HG03520 (cell line): ENCODE data around the gene LCN1.
"Not testable (repeated sequence)": the region's sequence is repeated elsewhere in the genome, so short reads cannot be mapped to it uniquely, and the experiment has no call there.

Experiments
- ATAC-seq: cut with Tn5 transposase; IDR thresholded peaks from one replicate; pipeline ENCODE4 v1.9.1; 2021; ENCODE audit warnings: mild to moderate bottlenecking, moderate library complexity; ENCODE audit not compliant: unreplicated experiment

The LCN1 gene

DNA sequence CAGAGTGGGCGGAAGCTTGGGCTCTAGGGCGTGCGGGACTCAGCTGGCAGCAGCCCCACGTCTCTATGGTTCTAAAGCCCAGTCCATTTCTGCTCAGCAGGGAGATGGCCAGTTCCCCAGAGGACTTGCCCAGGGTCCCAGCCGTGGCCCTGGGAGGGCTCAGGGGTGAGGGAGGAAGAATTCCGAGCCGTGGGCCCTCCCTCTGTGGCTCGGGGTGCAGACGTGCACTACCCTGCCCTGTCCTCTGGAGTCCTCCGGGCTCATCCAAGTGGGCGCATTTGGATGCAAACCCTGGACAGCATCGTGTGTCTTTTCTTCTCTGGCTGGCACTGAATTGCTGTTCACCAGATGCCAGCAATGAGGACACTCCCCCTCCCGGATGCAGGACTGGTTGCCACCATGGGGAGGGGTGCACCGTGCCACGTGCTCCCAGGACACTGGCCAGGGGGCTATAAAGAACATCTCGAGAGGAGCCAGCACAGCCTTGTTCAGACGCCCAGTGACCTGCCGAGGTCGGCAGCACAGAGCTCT, 24.5 kb downstream of the LCN1 start, which contains the start of gene OBP2A:
Gene OBP2A, plus strand, starts transcription at position 481 of the 531 bp plus-strand sequence. CDS start 55 bp downstream, outside the sequence.
- not testable (repeated sequence) for ATAC-seq

DNA sequence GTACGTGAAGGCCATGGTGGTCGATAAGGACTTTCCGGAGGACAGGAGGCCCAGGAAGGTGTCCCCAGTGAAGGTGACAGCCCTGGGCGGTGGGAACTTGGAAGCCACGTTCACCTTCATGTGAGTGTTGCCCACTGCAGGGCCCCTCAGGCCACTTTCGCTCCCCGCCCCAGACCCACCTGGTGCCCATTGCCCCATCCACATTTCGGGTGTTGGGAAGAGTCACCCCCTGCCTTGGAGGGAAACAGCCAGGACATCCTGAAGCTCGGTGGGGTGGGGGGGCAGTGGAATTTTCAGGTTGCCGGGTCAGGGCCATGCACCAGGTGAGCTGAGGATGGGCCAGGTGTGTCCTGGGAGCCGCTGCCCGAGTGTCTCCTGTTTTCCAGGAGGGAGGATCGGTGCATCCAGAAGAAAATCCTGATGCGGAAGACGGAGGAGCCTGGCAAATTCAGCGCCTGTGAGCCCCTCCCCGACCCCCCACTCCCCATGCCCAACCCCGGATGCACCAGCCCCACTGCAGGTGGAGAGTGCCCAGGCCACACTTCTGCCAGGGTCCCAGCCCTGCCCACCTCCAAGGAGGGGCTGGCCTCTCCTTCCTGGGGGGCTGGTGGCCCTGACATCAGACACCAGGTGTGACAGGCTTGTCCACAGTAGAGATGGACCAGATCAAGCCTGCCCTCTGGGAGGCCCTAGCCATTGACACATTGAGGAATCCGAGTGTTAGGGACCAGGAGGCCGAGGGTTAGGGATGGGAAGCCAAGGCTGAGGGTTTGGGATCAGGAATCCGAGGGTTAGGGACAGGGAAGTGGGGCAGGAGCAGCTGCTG, 25.8 kb downstream of the LCN1 start:
- not testable (repeated sequence) for ATAC-seq

DNA sequence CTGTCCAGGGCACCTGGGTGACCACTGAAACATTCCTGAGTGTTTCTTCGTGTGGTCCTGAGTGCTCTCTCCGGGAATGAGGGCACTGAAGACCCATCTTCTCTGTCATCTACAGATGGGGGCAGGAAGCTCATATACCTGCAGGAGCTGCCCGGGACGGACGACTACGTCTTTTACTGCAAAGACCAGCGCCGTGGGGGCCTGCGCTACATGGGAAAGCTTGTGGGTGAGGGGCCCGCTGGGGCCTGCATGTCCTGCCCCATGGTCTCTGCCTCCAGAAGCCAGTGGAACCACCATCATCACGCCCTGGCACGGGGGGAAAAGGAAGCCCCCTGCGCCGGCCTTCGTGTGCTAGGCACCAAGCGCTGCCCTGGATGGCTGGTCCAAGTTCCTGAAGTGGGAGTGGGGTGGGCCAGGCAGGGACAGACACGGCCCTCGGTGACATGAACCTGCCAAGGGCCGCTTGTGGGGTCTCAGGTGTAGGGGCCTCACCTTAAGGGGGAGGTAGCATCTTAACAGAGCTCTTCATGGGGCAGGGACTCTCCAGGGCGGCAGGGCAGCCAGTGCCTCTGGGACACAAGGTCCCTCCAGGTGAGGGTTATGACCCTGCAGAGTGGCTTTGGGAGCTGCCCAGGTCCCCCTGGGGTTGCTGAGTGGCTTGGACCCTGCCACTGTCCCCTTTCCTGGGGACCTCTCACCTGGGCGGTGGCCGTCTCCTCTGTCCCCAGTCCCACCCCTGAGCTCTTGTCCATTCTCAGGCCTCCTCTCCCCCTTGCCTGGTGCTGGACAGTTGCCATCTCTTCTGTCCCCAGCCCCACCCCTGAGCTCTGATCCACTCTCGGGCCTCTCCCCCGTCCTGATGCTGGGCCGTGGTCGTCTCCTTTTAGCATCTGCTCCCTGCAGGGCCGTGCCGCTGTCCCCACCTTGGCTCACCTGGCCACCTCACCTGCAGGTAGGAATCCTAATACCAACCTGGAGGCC, 26.8 kb downstream of the LCN1 start:
- ATAC-seq = no peak

DNA sequence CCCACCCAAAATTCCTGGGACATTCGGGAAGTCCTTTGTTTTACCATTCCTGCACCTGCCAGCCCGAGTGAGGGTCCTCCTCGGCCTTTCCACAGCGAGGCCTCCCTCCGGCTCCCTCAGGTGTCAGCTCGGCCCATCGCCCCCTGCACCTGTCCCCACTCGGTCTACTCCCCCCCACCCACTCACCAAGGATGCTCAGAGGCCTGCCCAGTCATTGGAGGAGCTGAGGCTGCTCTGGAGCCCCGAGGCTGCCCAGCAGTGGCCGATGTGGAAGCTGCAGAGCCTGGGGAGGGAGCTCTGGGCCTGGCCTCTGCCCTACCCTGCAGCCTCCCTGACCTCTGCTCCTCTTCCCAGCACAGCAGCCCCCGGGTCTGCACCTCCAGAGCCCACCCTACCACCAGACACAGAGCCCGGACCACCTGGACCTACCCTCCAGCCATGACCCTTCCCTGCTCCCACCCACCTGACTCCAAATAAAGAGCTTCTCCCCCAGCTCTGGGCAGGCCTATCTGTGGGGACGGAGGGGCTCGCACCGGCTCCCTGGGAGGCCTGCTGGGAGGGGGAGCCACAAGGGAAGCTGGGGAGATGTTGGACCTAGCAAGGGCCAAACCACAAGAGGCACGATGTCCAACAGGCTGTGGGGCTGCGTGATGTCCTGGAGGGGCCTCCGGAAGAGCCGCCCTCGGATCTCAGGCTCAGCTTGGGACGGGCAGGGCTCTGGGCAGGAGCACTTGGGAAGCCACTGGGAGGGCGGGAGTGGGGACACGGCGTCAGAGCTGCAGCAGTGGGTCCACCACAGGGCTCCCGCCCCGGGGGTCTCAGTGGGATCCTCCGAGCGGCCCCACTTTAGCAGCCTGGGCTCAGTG, 28.5 kb downstream of the LCN1 start:
- ATAC-seq = not testable (repeated sequence)

DNA sequence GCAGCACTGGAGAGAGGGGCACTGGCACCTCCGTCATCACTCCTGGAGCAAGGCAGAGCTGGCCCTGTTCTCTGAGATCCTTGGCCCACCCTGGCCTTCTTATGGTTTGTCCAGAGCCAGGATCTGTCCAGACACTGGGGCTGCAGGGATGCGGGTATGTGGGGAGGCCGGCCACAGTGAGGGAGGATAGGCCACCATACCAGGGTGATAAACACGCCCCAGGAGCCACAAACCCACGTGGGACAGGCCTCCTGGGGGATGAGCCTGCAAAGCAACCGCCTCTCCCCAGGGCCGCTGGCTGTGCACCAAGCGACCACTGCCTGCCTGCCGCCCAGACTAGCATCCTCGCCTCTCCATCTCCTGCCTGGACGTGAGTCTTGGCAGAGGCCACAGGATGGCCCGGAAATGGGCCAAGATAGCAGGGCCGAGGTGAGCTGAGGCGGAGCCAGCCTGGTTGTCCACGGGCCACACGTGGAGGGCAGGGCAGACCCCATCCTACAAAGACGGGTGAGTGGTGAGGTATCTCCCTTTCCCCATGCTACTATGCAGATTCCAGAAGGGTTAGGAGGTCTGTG, 29.2 kb downstream of the LCN1 start:
- no peak for ATAC-seq

DNA sequence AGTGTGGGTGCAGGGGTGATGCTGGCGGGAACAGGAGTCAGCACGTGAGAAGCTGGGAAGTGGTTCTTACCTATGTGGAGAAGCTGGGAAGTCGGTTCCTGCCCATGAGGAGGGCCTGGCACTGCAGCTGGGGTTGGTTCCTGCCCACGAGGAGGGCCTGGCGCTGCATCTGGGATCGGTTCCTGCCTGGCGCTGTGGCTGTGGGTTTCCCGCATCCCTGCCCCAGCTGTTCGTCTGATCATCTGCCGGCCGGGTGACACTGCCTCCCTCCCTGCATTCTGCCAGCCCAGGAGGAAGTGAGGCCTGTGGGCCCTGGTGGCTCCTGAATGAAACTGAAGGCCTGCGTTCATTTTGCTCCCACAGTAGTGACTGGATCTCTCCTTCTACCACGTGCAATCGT, 29.8 kb downstream of the LCN1 start:
- ATAC-seq = no peak

DNA sequence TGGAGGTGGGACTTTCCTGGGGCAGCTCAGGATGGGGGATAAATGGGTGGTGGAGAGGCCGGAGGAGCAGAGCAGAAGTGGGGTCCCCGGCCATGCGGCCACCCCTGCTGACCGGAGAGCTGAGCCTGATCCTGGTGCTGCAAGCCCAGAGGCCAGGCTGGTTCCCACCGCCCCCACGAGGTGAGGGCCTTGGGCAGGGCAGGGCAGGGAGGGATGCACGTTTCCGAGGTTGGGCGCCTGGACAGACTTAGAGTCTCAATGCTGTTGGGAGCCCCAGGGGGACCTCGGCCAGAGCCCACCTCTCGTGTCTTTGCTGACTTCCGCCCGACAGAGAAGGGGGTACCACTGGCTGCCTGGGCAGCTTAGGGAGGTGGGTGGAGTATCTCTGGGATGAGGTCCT, 30.2 kb downstream of the LCN1 start:
- ATAC-seq = no peak

DNA sequence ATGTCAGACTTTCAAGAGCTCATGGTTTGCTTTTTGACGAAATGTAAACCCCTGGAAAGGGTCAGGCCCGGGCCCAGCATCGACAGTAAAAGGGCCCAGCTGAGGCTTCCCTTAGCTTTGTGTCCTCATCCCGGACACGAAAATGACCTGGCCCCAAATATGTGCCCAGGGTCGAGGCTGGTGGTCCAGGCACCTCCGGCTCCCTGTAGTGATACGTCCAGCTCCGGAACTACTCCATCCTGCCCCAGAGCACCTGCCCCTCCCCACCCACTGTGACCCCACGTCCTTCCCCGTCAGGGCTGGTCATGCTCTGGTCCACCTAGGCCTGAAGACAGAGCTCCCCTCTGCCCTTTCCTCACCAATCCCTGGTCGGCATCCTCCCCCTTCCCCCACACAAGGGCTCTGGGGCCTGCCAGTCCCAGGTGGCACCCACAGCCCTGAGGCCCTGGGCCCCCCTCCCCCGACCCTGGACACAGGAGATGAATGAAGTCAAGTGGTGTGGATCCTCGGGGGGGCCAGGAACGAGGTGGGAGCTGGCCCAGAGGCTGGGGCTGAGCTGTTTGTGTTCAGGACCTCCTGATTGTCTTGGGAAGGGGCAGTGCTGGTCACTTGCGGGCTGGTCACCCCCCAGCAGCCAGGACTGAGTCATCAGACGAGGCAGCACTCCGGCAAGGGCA, 30.9 kb downstream of the LCN1 start:
- ATAC-seq = no peak

DNA sequence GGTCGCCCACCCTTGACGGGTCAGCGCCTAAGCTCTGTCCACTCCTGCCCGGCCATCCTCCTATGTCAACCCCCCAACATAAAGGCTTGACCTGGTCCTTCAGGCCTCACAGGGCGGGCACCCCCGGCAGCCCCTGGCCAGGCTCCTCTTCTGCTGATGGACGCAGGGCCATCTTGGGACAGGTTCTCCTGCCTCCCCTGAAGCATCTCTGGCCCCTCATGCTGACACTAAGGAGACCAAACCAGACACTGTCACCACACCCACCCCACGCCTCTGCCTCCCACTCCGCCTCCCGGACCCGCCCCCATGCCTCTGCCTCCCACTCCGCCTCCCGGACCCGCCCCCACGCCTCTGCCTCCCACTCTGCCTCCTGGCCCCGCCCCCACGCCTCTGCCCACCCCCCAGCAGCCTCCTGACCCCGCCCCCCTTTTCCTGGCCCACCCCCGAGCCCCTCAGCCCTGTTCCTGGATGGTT, 31.5 kb downstream of the LCN1 start:
- ATAC-seq = no peak

DNA sequence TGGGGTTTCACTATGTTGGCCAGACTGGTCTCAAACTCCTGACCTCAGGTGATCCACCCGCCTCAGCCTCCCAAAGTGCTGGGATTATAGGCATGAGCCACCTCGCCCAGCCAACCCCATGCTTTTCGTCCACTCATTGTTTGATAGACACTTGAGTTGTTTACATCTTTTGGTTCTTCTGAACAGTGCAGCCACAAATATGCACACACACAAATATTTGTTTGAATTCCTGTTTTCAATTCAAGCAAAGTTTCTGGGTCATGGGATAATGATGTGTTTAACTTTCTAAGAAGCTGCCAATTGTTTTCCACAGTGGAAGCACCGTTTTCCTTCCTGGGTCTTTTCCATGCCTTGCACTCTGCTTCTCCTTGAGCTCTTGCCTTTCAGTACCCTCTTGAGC, 33.5 kb downstream of the LCN1 start:
- ATAC-seq = no peak

DNA sequence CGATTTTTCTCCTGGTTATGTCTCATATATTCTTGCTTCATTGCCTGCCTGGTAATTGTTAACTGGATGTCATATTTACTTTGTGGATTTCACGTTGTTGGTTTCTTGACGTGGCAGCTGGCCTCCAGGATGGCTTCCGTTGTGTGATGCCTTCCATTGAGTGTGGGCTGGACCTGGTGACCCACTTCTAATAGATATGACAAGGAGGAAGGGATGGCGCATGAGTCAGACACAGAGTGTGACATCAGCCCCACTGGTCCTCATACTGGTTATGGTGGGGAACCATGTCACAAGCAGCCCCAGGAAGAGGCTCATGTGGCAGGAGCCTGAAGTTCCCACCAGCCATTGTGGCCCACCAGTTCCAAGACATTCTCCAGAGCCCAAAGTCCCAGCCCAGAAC, 34.0 kb downstream of the LCN1 start:
- no peak for ATAC-seq

DNA sequence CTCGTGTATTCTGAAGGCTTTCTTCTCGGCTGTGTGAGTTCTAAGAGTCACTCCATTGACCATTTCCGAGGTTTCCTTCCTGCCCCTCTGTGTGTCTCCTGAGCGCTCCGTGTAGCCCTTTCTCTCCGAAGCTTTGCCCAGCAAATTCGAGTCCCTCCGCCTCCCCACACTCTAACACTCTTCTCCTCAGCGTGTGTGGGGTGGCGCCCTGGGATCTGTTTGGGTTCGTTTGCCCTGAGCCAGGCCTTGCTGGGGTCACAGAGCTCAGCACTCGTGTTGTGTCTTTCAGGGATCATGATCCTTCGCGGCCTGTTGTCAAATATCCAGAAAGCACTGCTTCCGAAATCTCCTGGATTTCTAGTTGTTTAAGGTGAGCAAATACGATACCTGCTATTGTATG, 34.7 kb downstream of the LCN1 start:
- no peak for ATAC-seq

DNA sequence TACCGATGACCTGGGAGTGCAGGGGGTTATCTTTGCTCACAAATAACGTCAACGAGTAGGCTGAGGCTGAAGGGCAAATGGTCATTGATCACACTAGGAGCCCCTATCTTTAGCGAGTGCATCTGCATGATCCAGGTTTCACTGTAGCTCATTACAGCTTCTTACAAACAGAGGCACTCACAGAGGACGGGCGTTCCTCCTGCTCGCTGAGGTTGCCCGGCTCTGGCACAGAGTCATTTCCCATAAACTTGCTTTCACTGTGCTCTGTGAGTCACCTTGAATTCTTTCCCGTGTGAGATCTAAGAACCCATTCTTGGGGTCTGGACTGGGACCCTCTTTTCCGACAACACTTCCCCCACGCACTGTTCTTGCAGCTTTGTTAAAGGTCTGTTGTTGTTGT, 38.4 kb downstream of the LCN1 start:
- no peak for ATAC-seq

DNA sequence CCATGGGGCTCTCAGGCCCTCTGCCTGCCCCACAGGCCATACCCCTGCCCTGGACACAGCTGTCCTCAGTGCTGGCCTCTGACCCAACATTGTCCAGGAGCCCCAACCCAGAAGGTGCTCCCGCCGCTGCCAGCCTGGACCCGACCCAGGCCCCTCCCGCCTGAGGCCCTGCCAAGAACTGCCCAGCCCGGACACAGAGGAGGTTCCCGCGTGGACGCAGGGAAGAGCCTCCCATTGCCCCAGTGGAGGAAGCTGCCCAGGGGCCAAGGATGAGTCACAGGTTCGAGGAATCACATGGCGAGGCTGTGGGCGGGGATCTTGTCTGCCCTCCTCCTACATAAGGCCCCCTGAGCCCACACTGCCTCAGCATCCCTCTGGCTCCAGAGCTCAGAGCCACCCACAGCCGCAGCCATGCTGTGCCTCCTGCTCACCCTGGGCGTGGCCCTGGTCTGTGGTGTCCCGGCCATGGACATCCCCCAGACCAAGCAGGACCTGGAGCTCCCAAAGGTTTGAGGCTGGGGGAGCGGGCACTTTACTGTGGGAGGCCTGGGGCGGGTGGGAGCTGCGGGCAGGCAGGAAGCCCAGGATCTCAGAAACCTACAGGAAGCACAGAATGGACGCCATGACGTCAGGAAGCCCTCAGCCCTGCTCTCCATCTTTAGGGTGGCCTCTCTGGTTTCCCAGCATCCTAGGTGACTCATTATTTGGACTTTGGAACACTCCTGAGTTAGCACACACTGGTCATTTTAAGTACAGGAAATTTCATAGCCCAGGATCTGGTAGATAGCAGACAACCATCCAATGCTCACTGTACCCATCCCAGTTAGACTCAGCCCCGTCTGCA, 40.4 kb downstream of the LCN1 start, which contains the start of gene PAEP:
Gene PAEP, plus strand, starts transcription at position 366 of the 844 bp plus-strand sequence.
- no peak for ATAC-seq

DNA sequence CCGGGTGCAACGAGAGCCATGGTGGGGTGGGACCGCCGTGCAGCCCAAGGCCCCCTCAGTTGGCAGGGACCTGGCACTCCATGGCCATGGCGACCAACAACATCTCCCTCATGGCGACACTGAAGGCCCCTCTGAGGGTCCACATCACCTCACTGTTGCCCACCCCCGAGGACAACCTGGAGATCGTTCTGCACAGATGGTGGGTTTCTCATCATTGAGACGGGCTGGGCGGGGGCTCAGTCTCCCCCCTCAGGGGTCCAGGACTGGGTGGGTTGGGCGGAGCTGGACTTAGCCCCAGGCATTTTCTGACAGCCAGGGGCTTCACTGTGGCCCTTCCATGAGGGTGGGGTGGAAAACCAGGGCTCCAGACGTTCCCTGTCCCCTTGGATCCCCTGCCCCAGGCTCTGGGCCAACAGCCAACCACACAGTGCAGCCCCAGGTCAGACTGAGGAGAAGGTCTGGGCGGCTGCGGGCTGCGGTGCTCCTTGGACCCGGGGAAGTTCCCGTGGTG, 41.0 kb downstream of the LCN1 start:
- no peak for ATAC-seq

DNA sequence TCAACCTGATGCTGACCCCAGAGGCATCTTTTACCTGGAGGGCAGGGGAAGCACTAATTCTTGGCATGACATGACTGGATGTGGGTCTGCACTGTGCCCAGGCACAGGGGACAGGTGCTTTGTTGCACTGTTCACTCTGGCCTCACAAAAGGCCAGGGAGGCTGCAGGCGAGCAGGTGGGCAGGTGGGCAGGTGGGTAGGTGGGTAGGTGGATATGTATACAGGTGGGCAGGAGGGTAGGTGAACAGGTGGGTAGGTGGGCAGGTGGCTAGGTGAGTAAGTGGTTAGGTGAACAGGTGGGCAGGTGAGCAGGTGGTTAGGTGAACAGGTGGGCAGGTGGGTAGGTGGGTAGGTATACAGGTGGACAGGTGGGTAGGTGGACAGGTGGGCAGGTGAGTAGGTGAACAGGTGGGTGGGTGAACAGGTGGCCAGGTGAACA, 41.8 kb downstream of the LCN1 start:
- no peak for ATAC-seq

DNA sequence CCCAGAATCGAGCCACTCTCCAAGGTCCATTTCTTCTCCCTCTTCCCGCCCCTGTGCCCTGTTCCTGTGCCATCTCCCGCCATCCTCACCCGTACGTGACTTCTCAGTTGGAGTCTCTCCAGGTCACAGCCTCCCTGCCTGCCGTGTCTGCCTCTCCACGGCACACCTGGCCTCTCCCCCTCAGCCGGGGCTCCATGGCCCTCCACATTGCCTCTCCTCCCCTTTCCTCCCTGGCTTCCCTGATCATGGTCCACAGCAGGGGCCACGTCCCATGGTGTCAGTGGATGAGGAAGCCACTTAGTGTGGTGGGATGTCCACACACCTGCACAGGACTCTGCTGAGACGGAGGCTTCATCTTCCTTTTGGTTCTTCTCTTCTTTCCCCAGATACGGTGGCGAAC, 42.6 kb downstream of the LCN1 start:
- no peak for ATAC-seq

DNA sequence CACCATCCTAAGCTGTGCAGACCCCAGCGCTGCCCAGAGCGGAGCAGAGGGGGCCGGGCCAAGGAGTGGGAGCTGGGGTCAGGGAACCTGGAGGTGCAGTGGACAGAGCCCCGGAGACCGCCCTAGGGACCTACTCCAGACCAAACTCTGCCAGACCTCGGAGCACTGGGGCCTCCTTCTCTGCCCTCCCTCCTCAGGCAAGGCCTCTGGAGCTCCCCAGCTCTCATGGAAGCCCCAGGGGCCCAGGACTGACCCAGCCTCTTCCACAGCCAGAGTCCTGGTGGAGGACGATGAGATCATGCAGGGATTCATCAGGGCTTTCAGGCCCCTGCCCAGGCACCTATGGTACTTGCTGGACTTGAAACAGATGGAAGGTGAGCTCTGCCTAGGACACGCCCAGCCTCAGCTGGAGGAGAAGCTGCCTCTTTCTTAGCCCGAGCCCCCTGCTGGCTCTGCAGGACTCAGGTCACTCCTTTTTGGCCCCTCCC, 43.9 kb downstream of the LCN1 start:
- no peak for ATAC-seq
